Osteoblast (primary cell): ENCODE results near the gene NPHS1. TPM values are rescaled to one million over a fixed set of nuclear protein-coding genes. Genes with fewer than 3 reads are reported as not detected.

Experiments
- DNase-seq: peaks from one replicate; pipeline ENCODE4 v3.0.0; 2011; ENCODE audit warnings: low spot score, mixed read lengths; ENCODE audit not compliant: insufficient read length; ENCODE audit errors: missing footprints
- H2AFZ ChIP-seq: 2 replicates; pipeline ENCODE4 v1.6.0; 2011; ENCODE audit warnings: mild to moderate bottlenecking, low read length
- H3K27ac ChIP-seq: 2 replicates; pipeline ENCODE4 v1.5.1; 2011; ENCODE audit warnings: mild to moderate bottlenecking, low read depth, low read length, moderate library complexity
- H3K27me3 ChIP-seq: 2 replicates; pipeline ENCODE4 v1.6.0; 2012; ENCODE audit warnings: mild to moderate bottlenecking, control low read depth, inconsistent platforms, low read length, moderate library complexity; ENCODE audit not compliant: insufficient read depth
- H3K36me3 ChIP-seq: 2 replicates; pipeline ENCODE4 v1.5.1; 2011; ENCODE audit warnings: mild to moderate bottlenecking, low read length, control low read depth, moderate library complexity; ENCODE audit not compliant: insufficient read depth
- H3K4me1 ChIP-seq: 2 replicates; pipeline ENCODE4 v1.5.1; 2011; ENCODE audit warnings: mild to moderate bottlenecking, low read length, control low read depth, moderate library complexity; ENCODE audit not compliant: insufficient read depth
- H3K4me2 ChIP-seq: 2 replicates; pipeline ENCODE4 v1.6.0; 2011; ENCODE audit warnings: mild to moderate bottlenecking, low read length; ENCODE audit not compliant: insufficient read depth
- H3K4me3 ChIP-seq: fragments of 200-600 bp; sonication (generic); 3 replicates; pipeline ENCODE4 v1.5.1; 2012; ENCODE audit warnings: mild to moderate bottlenecking, low read length, inconsistent platforms; ENCODE audit not compliant: insufficient read depth
- H3K79me2 ChIP-seq: 2 replicates; pipeline ENCODE4 v1.6.0; 2012; ENCODE audit warnings: mild to moderate bottlenecking, low read length, control low read depth, inconsistent platforms; ENCODE audit not compliant: insufficient read depth
- H3K9me3 ChIP-seq: 2 replicates; pipeline ENCODE4 v1.5.1; 2011; ENCODE audit warnings: low read depth, low read length, control low read depth
- H4K20me1 ChIP-seq: 2 replicates; pipeline ENCODE4 v1.6.0; 2012; ENCODE audit warnings: mild to moderate bottlenecking, low read length, control low read depth; ENCODE audit not compliant: insufficient read depth
- total RNA-seq: library from RNA; depleted of rRNA; stranded (reverse); fragments of >200 nt; gene quantifications from 2 replicates; pipeline ENCODE4 v1.2.3, GENCODE V29; 2012
- TF ChIP-seq, protein P1 (sequence below): IDR thresholded peaks from 2 replicates; pipeline ENCODE4 v1.5.1; 2011; ENCODE audit warnings: mild to moderate bottlenecking, low read depth, low read length, moderate library complexity; ENCODE audit errors: extremely low read depth

NPHS1 gene
- total RNA-seq, 1 donor: not detected

GRCh38 chr19:35824150-35824549, 28.2 kb downstream of the NPHS1 start:
- no peaks in the 10 kb centered on the region for H3K36me3 ChIP-seq
- H3K4me2 ChIP-seq: no peak overlapping the region
- no peak overlapping the region for H3K4me3 ChIP-seq
- H3K4me1 ChIP-seq: no peaks in the 10 kb centered on the region
- no peaks in the 10 kb centered on the region for H4K20me1 ChIP-seq
- no peak overlapping the region for H3K27ac ChIP-seq
- no peaks in the 10 kb centered on the region for H3K79me2 ChIP-seq
- no peak overlapping the region for H2AFZ ChIP-seq
- H3K9me3 ChIP-seq: no peaks in the 10 kb centered on the region
- TF ChIP-seq, protein P1, sequence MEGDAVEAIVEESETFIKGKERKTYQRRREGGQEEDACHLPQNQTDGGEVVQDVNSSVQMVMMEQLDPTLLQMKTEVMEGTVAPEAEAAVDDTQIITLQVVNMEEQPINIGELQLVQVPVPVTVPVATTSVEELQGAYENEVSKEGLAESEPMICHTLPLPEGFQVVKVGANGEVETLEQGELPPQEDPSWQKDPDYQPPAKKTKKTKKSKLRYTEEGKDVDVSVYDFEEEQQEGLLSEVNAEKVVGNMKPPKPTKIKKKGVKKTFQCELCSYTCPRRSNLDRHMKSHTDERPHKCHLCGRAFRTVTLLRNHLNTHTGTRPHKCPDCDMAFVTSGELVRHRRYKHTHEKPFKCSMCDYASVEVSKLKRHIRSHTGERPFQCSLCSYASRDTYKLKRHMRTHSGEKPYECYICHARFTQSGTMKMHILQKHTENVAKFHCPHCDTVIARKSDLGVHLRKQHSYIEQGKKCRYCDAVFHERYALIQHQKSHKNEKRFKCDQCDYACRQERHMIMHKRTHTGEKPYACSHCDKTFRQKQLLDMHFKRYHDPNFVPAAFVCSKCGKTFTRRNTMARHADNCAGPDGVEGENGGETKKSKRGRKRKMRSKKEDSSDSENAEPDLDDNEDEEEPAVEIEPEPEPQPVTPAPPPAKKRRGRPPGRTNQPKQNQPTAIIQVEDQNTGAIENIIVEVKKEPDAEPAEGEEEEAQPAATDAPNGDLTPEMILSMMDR: no peak
- DNase-seq: no peak
- H3K27me3 ChIP-seq: no peaks in the 10 kb centered on the region

DNA sequence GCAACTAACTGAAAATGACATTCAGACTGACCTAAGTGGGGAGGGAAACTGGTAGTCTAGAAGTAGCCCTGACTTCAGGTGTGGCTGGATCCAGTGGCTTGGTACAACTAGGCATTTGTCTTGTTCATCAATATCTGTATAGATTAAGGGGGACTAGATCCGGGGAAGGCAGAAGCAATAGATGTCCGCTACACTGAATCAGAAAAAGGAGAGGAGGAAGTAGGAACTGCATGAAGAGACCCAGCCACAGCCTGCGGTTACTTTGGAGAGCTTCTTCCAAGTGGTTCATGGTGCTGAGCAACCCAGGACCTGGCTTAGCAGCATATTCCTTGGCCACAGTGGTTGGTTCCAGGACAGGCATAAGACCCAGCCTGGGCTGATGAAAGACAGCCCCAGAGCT, 29.7 kb downstream of the NPHS1 start:
- TF ChIP-seq, protein P1: no peak
- Histone ChIP-seq H2AFZ (no peak overlapping the region), H3K4me3 (no peak overlapping the region), H3K27me3 (peaks cover 5% of the 10 kb centered on the region), H3K4me1 (no peaks in the 10 kb centered on the region), H3K79me2 (no peaks in the 10 kb centered on the region), H3K4me2 (no peak overlapping the region), H4K20me1 (no peaks in the 10 kb centered on the region), H3K36me3 (no peaks in the 10 kb centered on the region), H3K27ac (no peak overlapping the region), H3K9me3 (no peaks in the 10 kb centered on the region)
- no peak for DNase-seq

DNA sequence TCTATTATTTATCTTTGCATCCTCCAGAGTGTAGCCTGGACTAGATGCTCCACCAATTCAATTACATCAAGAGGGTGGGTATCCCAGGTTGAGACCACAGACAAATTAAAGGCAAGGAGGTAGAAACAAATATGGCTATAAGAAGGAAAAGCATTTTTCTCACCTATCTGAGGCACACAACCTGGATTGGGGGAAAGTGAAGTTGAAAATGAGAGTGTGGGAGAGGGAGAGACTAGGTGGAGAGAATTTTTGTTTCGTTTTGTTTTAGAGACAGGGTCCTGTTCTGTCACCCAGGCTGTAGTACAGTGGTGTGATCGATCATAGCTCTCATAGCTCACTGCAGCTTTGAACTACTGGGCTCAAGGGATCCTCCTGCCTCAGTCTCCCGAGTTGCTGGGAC, 33.9 kb downstream of the NPHS1 start:
- Histone ChIP-seq H3K27me3 (peaks cover 5% of the 10 kb centered on the region), H2AFZ (no peak overlapping the region), H3K9me3 (no peaks in the 10 kb centered on the region), H3K79me2 (no peaks in the 10 kb centered on the region), H3K4me3 (no peak overlapping the region), H3K4me1 (no peaks in the 10 kb centered on the region), H3K4me2 (no peak overlapping the region), H4K20me1 (no peaks in the 10 kb centered on the region), H3K36me3 (no peaks in the 10 kb centered on the region), H3K27ac (no peak overlapping the region)
- TF ChIP-seq, protein P1: no peak
- DNase-seq: no peak

- H4K20me1 ChIP-seq: no peaks in the 10 kb centered on the region
- TF ChIP-seq, protein P1: no peak
- H3K4me3 ChIP-seq: no peak overlapping the region
- no peak overlapping the region for H3K4me2 ChIP-seq
- H3K27ac ChIP-seq: no peak overlapping the region
- no peaks in the 10 kb centered on the region for H3K9me3 ChIP-seq
- H3K36me3 ChIP-seq: no peaks in the 10 kb centered on the region
- peaks cover 5% of the 10 kb centered on the region for H3K27me3 ChIP-seq
- no peak for DNase-seq
- H3K79me2 ChIP-seq: no peaks in the 10 kb centered on the region
- no peaks in the 10 kb centered on the region for H3K4me1 ChIP-seq
- no peak overlapping the region for H2AFZ ChIP-seq
These were observed 35.5 kb downstream of the NPHS1 start for GRCh38 chr19:35816846-35817245.
